Lung (tissue), 12 donors: ENCODE data around the gene ART1. TPM values are rescaled to one million over a fixed set of nuclear protein-coding genes. Genes with fewer than 3 reads are reported as not detected.

Experiments
- ATAC-seq: fragments of 200-7000 bp; cut with Tn5 transposase; one replicate; pipeline ENCODE4 v1.9.1; 2020; ENCODE audit warnings: moderate number of reproducible peaks; ENCODE audit not compliant: insufficient read depth, low FRiP score
- DNase-seq, 3 donors: peaks; one replicate each; pipeline ENCODE4 v3.0.0-alpha.2; 2013 to 2017
- H3K27ac ChIP-seq, 2 donors: one replicate each; pipeline ENCODE4 v1.5.1; 2013; ENCODE audit warnings: mild to moderate bottlenecking in 2 of 2, moderate library complexity in 2 of 2, control low read depth in 1 of 2, inconsistent platforms in 1 of 2, low read depth in 1 of 2, low read length in 1 of 2
- H3K27me3 ChIP-seq, 3 donors: one replicate each; pipeline ENCODE4 v1.5.1; 2013; ENCODE audit warnings: low read length in 2 of 3; ENCODE audit not compliant: control insufficient read depth in 3 of 3, insufficient read depth in 3 of 3
- H3K36me3 ChIP-seq, 4 donors: one replicate each; pipeline ENCODE4 v1.5.1; 2013; ENCODE audit warnings: low read length in 4 of 4, mild to moderate bottlenecking in 1 of 4, moderate library complexity in 1 of 4; ENCODE audit not compliant: control insufficient read depth in 4 of 4, insufficient read depth in 4 of 4
- H3K4me1 ChIP-seq, 5 donors: one replicate each; pipeline ENCODE4 v1.5.1; 2013; ENCODE audit warnings: low read length in 5 of 5, mild to moderate bottlenecking in 2 of 5, moderate library complexity in 1 of 5; ENCODE audit not compliant: control insufficient read depth in 5 of 5, insufficient read depth in 5 of 5
- H3K4me3 ChIP-seq: one replicate; pipeline ENCODE4 v1.5.1; 2013; ENCODE audit warnings: mild to moderate bottlenecking, control low read depth, moderate library complexity
- H3K9ac ChIP-seq, 2 donors: one replicate each; pipeline ENCODE4 v1.5.1; 2013; ENCODE audit warnings: low read length in 2 of 2, control low read depth in 1 of 2; ENCODE audit not compliant: insufficient read depth in 1 of 2
- H3K9me3 ChIP-seq, 4 donors: one replicate each; pipeline ENCODE4 v1.5.1; 2013; ENCODE audit warnings: low read length in 3 of 4, mild to moderate bottlenecking in 1 of 4, moderate library complexity in 1 of 4; ENCODE audit not compliant: control insufficient read depth in 4 of 4, insufficient read depth in 3 of 4
- CTCF ChIP-seq: IDR thresholded peaks from 2 replicates; pipeline ENCODE4 v1.5.1; 2012; ENCODE audit warnings: mild to moderate bottlenecking; ENCODE audit errors: control extremely low read depth, extremely low read depth
- WGBS, 2 donors: extraction: QIAGEN DNeasy Blood & Tissue Kit; methylation state at CpG; one replicate each; pipeline ENCODE4 v1.1.7; 2013; 5-methylcytosine and 5-hydroxymethylcytosine counted together
- polyA plus RNA-seq, 2 donors: library from polyadenylated mRNA; stranded (reverse); fragments of 200-250 nt; gene quantifications; one replicate each; pipeline ENCODE4 v1.2.1, GENCODE V29; 2013
- total RNA-seq, 2 donors: library from RNA; depleted of rRNA in 1 of 2; stranded (reverse); fragments of >200 nt in 1 of 2; gene quantifications; one replicate each; pipeline ENCODE4 v1.2.1, GENCODE V29; 2014 to 2021
- donor health status: control.
- donor health status: control.
- donor health status: Bipolar disorder and iron deficiency.
- donor health status: healthy.
- donor health status: DM: yes; HTN: yes; CAD: no.

ART1 gene
- total and polyA plus RNA-seq, 4 donors, result 0.14 to 0.80 (median 0.68) TPM; not detected in 1

GRCh38 chr11:3611976-3612678, 32.8 kb upstream of the ART1 start:
- H3K36me3 ChIP-seq, result no peaks in the 10 kb centered on the region
- ATAC-seq, result no peak
- WGBS, 2 donors, result 66 to 81% methylated on average over 3 of the region's 3 CpGs
- TF ChIP-seq CTCF, result no peak
- no peak for DNase-seq
- H3K4me3 ChIP-seq, result no peak overlapping the region
- no peaks in the 10 kb centered on the region for H3K27me3 ChIP-seq
- no peaks in the 10 kb centered on the region for H3K9me3 ChIP-seq
- H3K4me1 ChIP-seq, result peaks cover 0 to 6% (median 0%) of the 10 kb centered on the region in 5 donors
- no peak overlapping the region for H3K9ac ChIP-seq
- H3K27ac ChIP-seq, result no peak overlapping the region

- ATAC-seq, result peak; percentile 63
- WGBS, 2 donors, result 26 to 39% methylated on average over 10 of the region's 10 CpGs
- Histone ChIP-seq H3K27me3 (no peaks in the 10 kb centered on the region), H3K9ac (no peak overlapping the region), H3K27ac (peak overlapping the region in 1 of 2 donors; percentile 68), H3K36me3 (no peaks in the 10 kb centered on the region), H3K4me1 (peaks cover 0 to 6% (median 0%) of the 10 kb centered on the region in 5 donors), H3K9me3 (no peaks in the 10 kb centered on the region), H3K4me3 (no peak overlapping the region)
- no peak for DNase-seq
- TF ChIP-seq CTCF, result no peak
These were observed 30.8 kb upstream of the ART1 start for GRCh38 chr11:3613998-3614741.

- H3K4me3 ChIP-seq, result no peak overlapping the region
- H3K36me3 ChIP-seq, result no peaks in the 10 kb centered on the region
- 32 to 44% methylated on average over 5 of the region's 5 CpGs for WGBS, 2 donors
- DNase-seq (no peak), ATAC-seq (peak; percentile 31)
- H3K9me3 ChIP-seq, result no peaks in the 10 kb centered on the region
- H3K27ac ChIP-seq, result peak overlapping the region in 1 of 2 donors; percentile 68
- no peak for TF ChIP-seq CTCF
- no peaks in the 10 kb centered on the region for H3K27me3 ChIP-seq
- H3K9ac ChIP-seq, result no peak overlapping the region
- peaks cover 0 to 6% (median 0%) of the 10 kb centered on the region in 5 donors for H3K4me1 ChIP-seq
These were observed 30.2 kb upstream of the ART1 start for GRCh38 chr11:3614742-3615171.
